ENCODE data around the gene GMDS. TPM values are rescaled to one million over a fixed set of nuclear protein-coding genes. Genes with fewer than 3 reads are reported as not detected.

GMDS gene
- total RNA-seq, 1 donor from 2014 or later = 30.1 TPM

GRCh38 chr6:1896897-1897296 lies 348.5 kb downstream of the GMDS start:
- DNase-seq = no peak
- ChIA-PET CTCF (no interaction called here), POLR2A (no interaction called here)
- Mint-ChIP-seq H3K4me1 (no peaks in the 10 kb centered on the region), H3K36me3 (ENCODE audit: low read depth) (no peaks in the 10 kb centered on the region), H3K4me3 (no peak overlapping the region), H3K9me3 (no peaks in the 10 kb centered on the region), H3K27me3 (no peaks in the 10 kb centered on the region), H3K27ac (no peak overlapping the region)
- intact Hi-C loops (cut with micrococcal nuclease) = no loop called here
- no peak for TF ChIP-seq CTCF (IDR thresholded peaks at IDR 0.05)
- ATAC-seq (ENCODE audit: low read depth) = no peak

- ChIA-PET CTCF (no interaction called here), POLR2A (no interaction called here)
- intact Hi-C loops (cut with micrococcal nuclease) = no loop called here
- Mint-ChIP-seq H3K27ac (no peak overlapping the region), H3K4me1 (no peaks in the 10 kb centered on the region), H3K9me3 (no peaks in the 10 kb centered on the region), H3K4me3 (no peak overlapping the region), H3K36me3 (ENCODE audit: low read depth) (no peaks in the 10 kb centered on the region), H3K27me3 (no peaks in the 10 kb centered on the region)
- ATAC-seq (ENCODE audit: low read depth) (no peak), DNase-seq (no peak)
- TF ChIP-seq CTCF (IDR thresholded peaks at IDR 0.05) = no peak
Measured at GRCh38 chr6:1895721-1896120, 349.7 kb downstream of the GMDS start.

- ATAC-seq (ENCODE audit: low read depth) (no peak), DNase-seq (no peak)
- Mint-ChIP-seq H3K27ac (no peak overlapping the region), H3K27me3 (no peaks in the 10 kb centered on the region), H3K4me3 (no peak overlapping the region), H3K4me1 (peaks cover 6% of the 10 kb centered on the region), H3K9me3 (peaks cover 6% of the 10 kb centered on the region), H3K36me3 (ENCODE audit: low read depth) (peaks cover 3% of the 10 kb centered on the region)
- no peak for TF ChIP-seq CTCF (IDR thresholded peaks at IDR 0.05)
- CTCF ChIA-PET = no interaction called here
- intact Hi-C loops (cut with micrococcal nuclease) = no loop called here
- POLR2A ChIA-PET = no interaction called here
Measured at GRCh38 chr6:1894954-1895353, 350.5 kb downstream of the GMDS start.

GRCh38 chr6:1893470-1894130 lies 351.8 kb downstream of the GMDS start:
- no peak for TF ChIP-seq CTCF (IDR thresholded peaks at IDR 0.05)
- intact Hi-C loops (cut with micrococcal nuclease) = no loop called here
- DNase-seq = no peak
- no peak for ATAC-seq (ENCODE audit: low read depth)
- no peaks in the 10 kb centered on the region for H3K27me3 Mint-ChIP-seq
- ChIA-PET CTCF (no interaction called here), POLR2A (no interaction called here)
- peaks cover 6% of the 10 kb centered on the region for H3K9me3 Mint-ChIP-seq
- H3K27ac Mint-ChIP-seq = no peak overlapping the region
- peaks cover 7% of the 10 kb centered on the region for H3K4me1 Mint-ChIP-seq
- peaks cover 3% of the 10 kb centered on the region for H3K36me3 Mint-ChIP-seq (ENCODE audit: low read depth)
- H3K4me3 Mint-ChIP-seq = no peak overlapping the region

GRCh38 chr6:1892716-1893115 lies 352.7 kb downstream of the GMDS start:
- Mint-ChIP-seq H3K27ac (no peak overlapping the region), H3K36me3 (ENCODE audit: low read depth) (peaks cover 3% of the 10 kb centered on the region), H3K9me3 (peaks cover 6% of the 10 kb centered on the region), H3K4me1 (peaks cover 7% of the 10 kb centered on the region), H3K4me3 (no peak overlapping the region), H3K27me3 (no peaks in the 10 kb centered on the region)
- DNase-seq = no peak
- no peak for ATAC-seq (ENCODE audit: low read depth)
- intact Hi-C loops (cut with micrococcal nuclease) = no loop called here
- no peak for TF ChIP-seq CTCF (IDR thresholded peaks at IDR 0.05)
- CTCF ChIA-PET = no interaction called here
- POLR2A ChIA-PET = no interaction called here
